CD4-positive, alpha-beta T cell treated with Interleukin-17A for 1 hour (primary cell): ENCODE data around the gene ADGRG1.

Experiments
- DNase-seq: peaks from one replicate; pipeline ENCODE4 v3.0.0-alpha.2; 2020

ADGRG1 gene

DNA sequence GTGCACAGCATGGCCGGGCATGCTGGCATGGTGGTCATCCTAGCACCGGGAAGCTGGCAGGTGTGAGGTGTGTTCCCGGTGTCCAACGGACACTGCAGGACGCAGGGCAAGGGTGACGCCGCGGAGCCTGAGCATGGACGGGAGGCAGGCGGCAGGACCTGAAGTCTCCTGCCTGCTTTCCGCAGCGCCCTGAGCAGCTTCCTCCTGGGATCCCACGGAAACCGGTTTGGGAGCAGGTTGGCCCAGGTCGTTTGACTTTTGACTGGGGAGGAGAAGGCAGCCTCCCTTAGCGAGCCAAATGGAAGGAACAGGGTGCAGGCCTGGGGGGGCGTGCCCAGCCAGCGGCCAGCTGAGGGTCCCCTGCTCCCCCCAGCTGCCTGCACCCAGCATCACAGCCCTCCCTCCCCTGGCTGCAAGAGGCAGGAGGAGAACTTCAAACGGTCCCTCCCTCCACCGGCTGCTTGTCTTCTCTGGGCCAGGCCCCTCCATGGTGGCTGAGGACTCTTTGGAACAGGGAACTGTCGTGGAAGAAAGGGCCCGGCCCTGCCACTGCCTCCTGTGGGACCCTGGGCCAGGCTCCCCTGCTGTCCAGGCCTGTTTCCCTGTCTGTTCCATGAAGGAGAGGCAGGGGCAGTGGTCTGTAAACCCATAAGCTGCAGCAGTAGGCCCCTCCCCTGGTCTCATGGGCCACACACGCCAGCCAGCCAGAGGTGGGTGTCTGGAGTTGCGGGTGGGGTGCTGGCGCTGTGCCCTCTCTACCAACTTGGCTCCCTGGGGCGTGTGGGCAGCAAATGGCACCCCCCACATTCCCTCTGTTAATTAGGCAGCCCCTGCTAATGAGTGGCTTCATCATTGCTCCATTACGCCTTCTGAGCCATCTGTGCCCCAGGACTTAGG is 7.8 kb upstream of the ADGRG1 start:
- DNase-seq = no peak

DNA sequence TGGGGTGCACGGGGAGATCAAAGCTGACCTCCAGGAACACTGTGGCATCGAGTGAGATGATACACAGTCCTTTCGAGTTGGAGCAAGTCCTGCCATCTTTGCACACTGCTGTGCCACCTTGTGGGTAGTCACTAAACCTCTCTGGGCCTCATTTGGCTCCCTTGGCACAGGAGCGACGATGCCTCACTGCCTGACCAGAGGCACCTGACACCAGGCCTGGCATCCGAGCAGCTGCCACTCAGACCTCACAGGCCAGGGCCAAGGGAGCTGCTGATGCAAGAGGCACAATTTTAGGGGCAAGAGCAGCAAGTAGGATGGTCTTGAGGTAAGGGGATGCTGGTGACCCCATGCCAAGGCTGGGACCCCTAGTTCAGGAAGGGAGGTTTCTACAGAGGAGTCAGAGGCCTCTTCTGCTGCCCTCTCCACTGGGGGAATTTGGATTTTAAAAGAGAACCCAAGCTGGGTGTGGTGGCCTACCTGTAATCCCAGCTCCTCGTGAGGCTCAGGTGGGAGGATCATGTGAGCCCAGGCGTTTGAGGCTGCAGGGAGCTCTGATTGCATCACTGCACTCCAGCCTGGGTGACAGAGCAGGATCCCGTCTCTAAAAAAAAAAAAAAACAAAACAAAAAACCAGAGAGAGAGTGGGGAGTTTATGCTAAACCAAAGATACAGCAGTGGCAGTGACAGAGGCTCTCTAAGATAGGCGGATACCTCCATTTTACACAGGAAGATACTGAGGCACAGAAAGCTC is 6.7 kb upstream of the ADGRG1 start:
- no peak for DNase-seq

DNA sequence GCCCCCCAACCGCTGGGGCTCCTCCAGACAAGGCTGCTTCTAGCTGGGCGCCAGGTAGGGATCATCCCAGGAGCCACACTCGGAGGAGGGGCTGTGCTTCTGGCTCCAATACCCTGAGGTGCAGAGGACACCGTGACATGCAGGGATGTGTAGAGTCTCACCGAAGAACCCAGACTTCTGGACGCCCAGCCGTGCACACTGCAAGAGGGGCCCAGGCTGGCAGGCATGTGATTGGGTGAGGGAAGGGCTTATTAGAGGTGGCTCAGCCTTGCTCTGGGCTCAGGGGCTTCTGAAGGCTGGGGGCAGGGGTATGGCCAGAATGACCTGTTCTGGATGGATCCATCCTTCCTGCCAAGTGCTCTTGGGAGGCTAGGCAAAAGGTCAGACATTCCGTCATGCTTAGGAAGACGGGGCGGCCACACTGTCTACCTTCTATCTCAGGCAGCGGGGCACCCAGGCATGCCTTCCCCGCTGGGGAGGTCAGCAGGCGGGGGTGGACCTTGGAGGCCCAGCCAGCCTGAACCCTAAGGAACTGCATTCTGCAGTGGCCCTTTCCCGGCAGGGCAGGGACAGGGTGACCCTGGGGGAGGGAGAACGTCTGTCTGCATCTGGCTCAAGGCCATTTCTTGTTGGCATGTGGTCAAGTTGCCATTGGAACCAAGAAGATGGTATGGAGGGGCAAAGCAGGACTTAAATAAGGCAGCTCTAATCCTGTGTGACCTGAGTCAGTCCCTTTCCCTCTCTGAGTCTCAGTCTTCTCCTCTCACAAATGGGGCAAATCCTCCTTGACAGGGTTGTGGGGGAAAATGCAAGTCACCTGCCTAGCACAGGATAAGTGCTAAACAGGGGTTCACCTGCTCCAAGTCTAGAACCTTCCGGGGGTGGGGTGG is 5.8 kb upstream of the ADGRG1 start:
- DNase-seq = no peak

DNA sequence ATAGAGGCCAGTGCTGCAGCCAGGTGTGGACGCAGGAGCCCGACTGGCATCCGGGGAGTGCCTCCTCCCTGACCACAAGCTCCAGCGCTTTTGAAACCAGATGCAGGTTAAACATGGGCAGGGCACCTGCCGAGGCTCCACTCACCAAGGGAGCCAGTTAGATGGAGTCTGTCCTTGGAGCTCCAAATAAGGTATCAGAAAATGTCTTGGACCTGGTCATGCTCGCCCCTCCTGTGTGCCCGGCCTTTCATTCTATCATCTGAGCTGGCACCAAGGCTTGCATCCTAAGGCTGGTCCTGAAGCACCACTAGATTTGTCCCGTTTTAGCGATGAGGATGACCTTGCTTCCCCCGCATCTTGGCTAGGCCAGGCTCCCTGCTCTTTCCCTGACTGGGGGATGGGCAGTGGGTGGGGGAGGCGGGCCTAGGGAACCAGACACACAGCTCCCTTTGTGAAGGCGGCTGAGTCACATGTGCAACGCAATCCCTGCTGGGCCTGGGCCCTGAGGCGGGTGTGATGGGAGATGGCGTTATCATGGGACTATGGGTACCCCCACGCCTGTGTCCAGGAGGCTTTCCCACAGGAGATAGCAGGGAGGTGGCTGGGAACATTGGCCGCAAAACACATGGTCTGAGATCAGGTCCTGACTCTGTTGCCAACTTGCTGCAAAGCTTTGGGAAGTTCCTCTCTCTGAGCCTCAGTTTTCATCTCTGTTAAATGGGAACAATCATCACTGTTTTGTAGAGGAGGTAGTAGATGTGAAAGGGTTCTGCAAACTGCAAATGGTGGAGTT is 5.0 kb upstream of the ADGRG1 start:
- DNase-seq = no peak

GRCh38 chr16:57624044-57624688 is 4.3 kb upstream of the ADGRG1 start:
- no peak for DNase-seq

DNA sequence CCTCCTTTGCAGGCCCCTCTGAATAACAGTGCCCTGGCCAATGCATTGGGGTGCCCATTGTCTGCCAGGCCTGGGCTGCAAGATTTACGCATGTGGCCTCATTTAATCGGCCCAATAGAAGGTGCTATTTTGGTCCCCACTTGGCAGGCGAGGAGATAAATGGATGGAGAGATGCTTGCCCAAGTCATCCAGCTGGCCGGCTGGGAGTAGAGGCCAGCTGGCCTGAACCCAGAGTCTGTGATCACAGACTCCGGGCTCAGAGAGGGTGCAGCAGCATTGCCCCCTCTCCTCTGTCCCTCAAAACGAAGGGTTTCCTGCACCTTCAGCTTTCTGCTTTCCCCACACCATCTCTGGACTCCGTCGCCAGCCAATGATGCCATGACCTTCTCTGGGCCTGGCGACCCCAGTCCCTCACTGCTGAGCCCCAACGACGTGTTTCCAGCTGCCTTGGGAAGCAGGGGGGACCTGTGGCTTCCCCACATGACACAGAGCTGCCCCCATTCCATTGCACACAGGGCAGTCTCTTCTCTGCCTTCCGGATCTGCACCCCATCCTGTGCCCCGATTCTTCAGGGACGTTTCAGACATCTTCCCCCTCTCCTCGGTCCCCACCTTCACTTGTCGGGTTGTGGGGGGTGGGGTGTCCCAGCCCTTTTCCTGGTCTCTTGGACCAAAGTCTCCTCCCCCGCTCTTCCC is 3.5 kb upstream of the ADGRG1 start:
- DNase-seq = no peak

DNA sequence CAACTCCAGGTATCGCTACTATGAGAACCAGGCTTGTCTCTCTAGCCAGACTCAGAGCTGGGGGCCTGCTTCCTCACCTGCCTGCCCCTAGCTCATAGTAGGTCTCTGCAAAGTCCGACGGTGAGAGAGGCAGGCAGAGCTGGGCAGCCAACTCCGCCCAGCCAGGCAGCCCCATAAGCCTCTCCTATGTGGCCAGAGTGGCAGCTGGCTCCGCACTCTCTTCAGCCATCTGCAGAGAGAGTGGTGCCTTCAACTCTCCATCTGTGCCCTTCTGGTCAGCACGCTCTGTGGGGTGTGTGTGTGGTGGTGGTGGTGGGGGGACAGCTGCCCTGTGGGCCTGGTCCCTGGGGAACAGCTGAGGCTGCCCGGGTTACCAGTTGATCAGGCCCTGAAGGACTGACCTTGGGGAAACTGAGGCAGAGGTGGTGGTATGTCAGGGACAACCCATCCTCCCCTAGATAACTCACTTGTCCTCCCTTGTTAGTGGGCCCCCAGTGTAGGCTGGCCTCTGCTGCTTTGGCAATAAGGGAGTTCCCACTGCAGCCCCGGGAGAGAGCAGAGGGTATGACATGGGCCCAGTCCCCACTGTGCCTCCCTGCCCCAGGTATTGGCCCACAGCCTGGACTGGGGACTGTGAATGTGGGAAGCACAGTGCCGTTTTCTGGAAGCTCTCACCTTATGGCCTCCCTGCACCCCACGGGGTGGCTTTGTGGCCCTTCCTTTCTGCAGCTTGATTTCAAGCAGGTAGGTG is 1.8 kb upstream of the ADGRG1 start:
- DNase-seq = no peak

DNA sequence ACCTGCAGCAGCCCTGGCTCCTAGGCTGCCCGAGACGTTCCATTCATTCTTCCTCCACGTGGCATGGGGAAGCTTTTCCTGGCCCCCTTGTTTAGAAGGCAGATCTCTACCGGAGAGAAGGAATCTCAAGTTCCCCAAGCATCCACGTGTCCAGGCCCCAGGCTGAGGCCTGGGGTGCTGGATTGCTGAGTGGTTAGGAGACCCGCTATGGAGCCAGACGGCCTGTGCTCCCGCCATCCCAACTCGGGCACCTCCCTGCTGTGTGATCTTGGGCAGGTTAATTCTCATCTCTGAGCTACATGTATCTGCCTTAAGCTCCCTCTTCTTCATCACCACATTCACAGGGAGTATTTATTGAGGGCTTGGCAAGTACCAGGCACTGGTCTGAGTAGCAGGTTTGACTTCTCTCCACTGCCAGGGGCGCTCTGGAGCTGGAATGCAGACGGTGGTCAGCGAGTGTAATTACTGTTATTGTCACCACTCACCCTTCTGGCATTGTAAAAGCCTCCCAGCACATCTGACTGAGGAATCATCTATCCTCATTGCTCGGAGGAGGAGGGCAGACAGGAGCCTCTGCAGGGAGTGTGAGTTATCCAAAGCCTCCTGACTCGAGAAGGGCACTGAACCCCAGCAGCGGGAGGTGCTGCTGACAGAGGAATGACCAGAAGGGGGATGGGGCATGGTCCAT is 1.1 kb upstream of the ADGRG1 start:
- DNase-seq = no peak

- DNase-seq = no peak
Measured at GRCh38 chr16:57628783-57629293, 408 bp downstream of the ADGRG1 start.

DNA sequence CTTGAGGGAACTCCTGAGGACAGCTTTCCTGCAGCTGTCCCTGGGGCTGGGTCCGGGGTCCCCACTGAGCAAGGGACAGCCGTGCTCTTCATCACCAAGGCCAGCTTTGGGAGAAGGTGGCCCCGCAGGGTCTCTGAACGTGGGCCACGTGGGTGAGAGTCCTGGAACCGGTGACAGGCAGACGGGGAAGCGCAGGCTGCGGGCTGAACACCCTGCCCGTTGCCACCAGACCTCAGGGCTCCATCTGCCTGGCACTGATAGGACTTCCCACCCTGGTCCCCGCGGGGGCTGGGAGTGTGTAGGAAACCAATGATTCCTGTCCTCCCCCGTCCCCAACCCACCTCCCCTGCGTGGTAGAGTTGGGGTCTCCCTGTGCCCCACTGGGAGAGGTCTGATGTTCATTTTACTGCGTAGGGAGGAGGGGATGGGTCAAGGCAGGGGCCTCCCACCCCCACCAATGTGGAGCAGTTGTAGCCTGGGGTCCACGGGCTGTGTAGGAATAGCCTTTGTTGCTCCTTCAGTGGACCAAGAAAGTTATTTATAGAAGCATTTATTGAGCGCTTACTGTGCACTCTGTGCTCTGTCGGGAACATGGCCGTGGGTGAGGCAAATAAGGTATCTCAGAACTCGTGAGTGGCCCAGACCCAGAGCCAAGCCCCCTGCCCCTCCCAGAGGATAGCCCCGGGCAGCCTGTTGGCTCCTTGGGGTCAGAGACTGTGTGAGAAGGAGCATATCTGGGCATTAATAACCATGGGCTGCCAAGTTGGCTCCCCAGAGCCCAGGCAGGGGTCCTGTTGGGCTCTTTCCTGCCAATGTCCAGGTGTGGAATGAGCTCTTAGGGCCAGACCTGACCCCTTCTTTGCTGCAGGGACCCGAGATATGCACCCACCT is 1.3 kb downstream of the ADGRG1 start:
- DNase-seq = no peak

DNA sequence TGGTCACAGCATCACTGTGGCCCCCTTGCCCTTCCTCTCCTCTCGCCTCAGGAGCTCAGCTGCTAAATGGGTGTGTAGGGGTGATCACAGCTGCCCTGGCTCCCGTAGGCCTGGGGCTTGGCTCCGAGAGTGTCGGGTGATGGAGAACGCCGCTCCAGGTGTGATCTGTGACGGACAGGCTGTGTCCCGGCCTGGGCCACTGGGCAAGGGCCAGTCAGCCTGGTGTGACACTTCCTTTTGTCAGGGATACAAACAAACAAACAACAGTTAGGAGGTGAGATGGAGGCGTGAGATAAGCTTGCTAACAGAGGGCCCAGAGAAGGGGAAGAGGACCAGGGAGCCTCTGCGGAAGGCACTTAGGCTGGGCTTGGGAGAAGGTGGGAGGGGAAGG is 2.0 kb downstream of the ADGRG1 start:
- no peak for DNase-seq

DNA sequence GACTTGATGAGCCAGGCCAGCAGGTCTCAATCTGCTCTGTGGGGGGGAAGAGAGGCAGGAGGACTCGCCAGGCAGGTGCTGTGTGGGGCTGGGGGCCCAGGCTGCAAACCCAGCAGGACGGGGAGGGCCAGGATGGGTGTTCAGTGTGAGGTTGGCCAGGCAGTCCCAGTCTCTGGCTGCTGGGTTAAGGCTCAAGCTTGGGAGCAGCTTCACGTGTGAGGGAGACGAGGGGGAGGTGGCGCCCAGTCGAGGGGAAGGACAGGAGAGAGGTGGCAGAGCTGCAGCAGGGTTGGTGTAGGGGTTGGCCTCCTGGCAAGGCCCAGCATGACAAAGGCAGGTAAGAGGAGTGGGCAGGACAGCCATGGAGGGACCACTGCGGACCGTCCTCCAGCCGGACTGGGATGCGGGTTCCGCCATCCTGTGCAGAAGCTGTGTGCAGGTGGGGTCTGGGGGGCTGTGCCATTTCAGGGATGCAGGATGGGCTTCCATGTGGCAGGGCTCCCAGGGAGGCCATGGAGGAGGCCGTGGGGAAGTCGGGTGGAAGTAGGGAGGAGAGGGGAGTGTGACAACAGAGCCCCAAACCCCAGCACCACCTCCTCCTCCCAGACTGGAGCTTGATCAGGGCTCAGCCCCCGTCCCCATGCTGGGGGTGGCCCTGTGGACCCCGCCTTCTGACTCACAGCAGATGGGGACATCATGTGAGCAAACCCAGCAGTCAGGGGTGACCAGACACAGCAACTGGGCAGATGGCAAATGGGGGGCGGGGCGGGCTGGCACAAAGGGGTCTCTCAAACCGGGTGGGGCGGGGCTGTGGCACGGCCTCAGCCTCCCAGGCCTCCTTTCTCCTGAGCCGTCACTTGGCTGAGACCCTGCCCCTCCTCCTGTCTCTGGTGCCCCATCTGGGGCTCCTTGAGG is 2.8 kb downstream of the ADGRG1 start:
- DNase-seq = no peak

DNA sequence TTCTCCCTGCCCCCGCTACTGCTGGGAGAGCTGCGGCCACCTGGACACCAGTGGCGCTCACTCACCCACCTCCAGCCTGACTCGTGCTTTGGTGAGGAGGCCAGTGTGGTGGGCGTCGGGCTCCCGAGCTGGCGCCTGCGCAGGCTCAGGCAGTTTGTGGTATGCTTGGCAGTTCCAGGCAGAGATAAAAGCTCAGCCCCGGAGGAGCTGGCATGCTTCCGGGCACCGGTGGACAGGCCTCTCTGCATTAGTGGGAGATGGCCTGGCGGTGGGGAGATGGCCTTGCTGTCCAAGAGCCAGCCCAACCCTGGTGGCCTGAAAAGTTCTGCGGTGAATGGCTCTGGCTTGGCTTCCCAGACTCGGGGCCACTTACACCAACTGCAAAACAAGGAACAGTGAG is 4.1 kb downstream of the ADGRG1 start:
- no peak for DNase-seq

DNA sequence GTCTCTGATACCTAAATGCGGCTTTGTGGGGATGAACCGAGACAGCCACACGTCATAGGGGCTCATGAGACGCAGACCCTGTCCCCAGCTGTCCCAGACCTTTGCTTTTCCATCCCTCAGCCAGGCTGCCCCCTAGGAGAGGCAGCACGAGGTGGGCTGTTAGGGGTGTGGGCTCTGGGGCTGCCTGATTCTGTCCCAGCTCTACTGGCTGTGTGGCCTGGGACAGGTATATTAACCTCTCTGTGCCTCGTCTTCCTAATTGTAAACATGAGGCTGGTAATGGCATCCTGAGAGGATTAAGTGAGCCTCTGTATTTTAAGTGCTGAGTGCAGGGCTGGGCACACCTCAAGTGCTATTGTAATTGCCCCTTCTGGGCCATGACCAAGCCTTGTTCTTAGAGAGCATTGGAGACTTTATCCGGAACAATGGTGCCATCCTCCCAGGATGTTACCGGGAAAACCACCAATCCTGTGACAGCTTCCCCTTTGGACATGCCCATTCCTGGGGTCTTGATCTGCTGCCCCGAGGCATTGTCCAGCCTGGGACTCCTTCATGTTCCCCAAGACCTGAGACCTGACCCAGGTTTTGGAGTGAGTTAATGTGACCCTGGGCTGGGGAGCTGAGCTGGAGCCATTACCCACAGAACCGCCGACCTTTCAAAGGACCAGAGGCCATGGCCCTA is 5.1 kb downstream of the ADGRG1 start:
- DNase-seq = no peak

GRCh38 chr16:57634171-57634570 is 5.7 kb downstream of the ADGRG1 start:
- no peak for DNase-seq

- no peak for DNase-seq
Measured at GRCh38 chr16:57635266-57636097, 7.1 kb downstream of the ADGRG1 start.
